Measurements from ENCODE around the gene FSHB.

FSHB gene

DNA sequence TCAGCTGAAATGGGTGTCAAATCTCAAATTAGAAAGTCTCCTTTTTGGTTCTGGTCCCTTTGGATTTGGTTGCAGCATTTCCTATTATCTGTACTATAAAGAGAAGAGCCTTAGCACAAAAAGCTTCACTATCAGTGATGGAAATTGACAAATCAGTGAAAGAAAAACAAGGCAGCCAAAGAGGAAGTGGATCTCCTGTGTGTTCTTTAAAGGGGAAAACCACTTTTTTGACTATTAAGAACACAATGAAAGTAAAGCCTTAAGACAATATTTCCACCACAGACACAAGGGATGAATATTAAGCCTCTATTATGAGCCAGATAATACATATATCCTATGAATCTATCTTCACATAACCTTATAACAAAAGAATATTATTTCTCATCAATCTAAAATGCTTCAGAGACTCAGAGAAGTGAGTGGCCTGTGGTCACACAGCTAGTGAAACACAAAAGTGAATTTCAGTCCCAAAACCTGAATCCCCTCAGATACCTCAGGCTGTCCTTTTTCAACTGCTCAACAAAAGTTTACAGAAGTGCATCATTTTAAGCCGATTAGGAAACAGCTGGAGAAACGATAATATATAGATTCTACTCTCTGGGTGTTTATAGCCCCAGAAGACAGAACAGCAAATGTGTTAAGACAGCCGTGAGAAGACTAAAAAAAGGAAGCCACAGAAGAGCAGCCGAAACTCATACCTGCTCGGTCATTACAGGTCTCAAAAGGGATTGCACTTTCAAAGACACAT lies 24.4 kb upstream of the FSHB start:
- H3K27ac ChIP-seq, result no peak overlapping the region
- TF ChIP-seq ZFX (IDR thresholded peaks at IDR 0.05; ENCODE audit: borderline replicate concordance), result no peak
- TF ChIP-seq, protein P1, sequence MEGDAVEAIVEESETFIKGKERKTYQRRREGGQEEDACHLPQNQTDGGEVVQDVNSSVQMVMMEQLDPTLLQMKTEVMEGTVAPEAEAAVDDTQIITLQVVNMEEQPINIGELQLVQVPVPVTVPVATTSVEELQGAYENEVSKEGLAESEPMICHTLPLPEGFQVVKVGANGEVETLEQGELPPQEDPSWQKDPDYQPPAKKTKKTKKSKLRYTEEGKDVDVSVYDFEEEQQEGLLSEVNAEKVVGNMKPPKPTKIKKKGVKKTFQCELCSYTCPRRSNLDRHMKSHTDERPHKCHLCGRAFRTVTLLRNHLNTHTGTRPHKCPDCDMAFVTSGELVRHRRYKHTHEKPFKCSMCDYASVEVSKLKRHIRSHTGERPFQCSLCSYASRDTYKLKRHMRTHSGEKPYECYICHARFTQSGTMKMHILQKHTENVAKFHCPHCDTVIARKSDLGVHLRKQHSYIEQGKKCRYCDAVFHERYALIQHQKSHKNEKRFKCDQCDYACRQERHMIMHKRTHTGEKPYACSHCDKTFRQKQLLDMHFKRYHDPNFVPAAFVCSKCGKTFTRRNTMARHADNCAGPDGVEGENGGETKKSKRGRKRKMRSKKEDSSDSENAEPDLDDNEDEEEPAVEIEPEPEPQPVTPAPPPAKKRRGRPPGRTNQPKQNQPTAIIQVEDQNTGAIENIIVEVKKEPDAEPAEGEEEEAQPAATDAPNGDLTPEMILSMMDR (IDR thresholded peaks at IDR 0.05), result no peak

DNA sequence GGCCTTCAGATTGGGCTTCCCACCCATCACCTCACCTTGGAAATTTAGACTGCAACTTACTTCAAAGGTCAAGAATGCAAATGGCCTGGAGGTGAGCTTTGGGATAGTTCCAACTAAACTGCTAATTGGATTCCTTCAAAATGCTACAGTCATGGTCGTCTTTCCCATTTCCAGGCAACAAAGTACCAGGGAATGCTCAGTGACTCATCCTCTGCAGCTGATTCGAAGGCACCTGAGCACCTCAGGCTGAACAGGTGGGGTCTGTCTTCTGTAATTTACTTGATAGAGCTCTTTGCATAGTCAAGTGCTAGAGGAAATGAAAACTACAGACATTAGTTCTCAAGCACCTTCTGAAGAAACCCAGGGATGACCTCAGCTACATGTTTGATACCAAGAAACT lies 20.5 kb upstream of the FSHB start:
- no peak for TF ChIP-seq ZFX (IDR thresholded peaks at IDR 0.05; ENCODE audit: borderline replicate concordance)
- TF ChIP-seq, protein P1 (IDR thresholded peaks at IDR 0.05), result no peak
- no peak overlapping the region for H3K27ac ChIP-seq

DNA sequence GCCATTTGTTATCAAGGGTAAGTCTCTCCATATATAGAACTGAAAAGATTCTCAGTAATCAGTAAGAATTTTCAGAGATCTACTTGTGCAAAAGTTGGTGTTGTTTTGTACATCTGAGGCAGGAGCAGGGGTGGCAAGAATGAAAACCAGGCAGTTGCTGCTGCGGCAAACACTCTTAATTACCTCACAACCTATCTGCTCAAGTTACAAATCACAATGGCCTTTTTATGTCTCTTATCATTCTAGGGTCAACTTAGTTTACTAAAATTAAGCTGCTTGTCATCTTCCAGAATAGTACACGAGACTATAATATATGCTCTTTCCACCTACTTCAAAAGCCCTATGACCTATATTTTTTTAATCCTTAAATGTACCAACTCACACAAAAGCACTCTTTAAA lies 14.3 kb upstream of the FSHB start:
- no peak for TF ChIP-seq ZFX (IDR thresholded peaks at IDR 0.05; ENCODE audit: borderline replicate concordance)
- TF ChIP-seq, protein P1 (IDR thresholded peaks at IDR 0.05), result no peak
- no peak overlapping the region for H3K27ac ChIP-seq

DNA sequence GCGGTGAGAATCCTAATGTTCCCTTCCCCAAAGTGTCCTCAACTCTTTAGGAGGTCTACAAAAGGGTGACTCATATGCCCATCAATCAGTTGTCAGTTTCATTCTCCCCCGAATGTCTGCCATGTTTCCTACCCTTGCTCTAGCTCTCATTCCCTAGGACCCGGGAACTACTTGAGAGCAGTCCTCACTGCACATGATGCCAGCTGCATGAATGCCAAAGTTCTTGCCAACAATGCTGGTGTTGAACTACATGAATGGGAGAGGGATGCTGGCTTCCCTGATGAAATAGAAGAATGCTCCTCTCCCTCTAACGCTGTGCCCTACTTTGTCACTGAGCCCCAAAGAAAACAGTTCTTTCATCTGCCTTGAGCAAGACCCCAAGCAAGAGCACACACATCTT lies 12.5 kb upstream of the FSHB start:
- TF ChIP-seq ZFX (IDR thresholded peaks at IDR 0.05; ENCODE audit: borderline replicate concordance), result no peak
- TF ChIP-seq, protein P1 (IDR thresholded peaks at IDR 0.05), result no peak
- no peak overlapping the region for H3K27ac ChIP-seq

DNA sequence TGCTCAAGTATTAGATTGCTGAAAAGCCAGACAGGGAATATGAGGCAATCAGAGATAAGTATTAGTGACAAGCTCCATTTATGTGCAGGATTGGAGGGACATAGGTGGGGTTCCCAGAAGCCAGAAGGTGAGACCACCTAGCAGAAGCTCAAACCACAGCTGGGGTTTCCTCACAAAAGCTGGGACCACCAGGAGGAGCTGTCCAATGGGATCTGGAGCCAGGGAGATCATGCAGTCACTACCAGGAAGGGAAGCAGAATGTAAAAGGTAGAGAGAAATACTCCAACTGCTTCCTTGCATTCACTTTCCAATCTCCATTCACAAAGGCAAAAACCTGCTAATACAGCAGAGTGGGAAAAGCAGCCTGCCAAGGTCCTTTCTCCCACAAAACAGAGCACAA lies 5.2 kb upstream of the FSHB start:
- TF ChIP-seq ZFX (IDR thresholded peaks at IDR 0.05; ENCODE audit: borderline replicate concordance), result no peak
- TF ChIP-seq, protein P1 (IDR thresholded peaks at IDR 0.05), result no peak
- no peak overlapping the region for H3K27ac ChIP-seq

DNA sequence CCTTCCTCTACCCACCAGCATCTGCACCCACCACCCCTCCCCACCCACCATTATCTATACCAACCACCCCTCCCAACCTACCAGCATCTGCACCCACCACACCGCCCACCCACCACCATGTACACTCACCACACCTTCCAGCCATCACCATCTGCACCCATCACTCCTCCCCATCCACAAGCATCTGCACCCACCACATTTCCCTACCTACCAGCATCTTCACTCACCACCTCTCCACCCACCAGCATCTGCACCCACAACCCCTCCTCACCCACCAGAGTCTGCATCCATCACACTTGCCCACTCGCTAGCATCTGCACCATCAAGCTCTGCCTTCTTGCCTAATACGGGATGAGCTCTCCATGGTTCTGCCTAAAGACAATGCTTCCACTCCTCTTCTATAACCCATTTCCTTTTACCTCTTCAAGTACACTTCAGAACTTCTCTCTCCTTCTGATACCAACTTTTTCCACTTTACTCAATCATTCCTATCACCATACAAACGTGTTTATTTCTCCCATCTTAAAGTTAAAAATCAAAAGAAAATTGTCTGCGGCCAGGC lies 2.4 kb upstream of the FSHB start:
- TF ChIP-seq, protein P1 (IDR thresholded peaks at IDR 0.05), result no peak
- TF ChIP-seq ZFX (IDR thresholded peaks at IDR 0.05; ENCODE audit: borderline replicate concordance), result no peak
- no peak overlapping the region for H3K27ac ChIP-seq

DNA sequence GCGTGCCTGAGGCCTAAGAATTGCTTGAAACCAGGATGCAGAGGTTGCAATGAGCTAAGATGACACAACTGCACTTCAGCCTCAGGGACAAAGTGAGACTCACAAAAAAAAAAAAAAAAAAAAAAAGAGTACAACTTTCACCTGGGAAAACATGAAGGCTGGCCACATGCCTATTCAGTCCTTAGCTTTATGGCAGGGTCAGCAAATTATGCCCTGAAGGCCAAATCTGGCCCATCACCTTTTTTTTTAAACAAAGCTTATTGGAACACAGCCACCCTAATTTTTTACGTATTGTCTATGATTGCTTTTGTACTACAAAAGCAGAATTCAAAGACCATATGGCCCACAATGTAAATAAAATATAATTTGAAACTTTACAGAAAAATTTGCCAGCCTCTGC lies 8.2 kb downstream of the FSHB start:
- H3K27ac ChIP-seq, result no peak overlapping the region
- TF ChIP-seq, protein P1 (IDR thresholded peaks at IDR 0.05), result no peak
- no peak for TF ChIP-seq ZFX (IDR thresholded peaks at IDR 0.05; ENCODE audit: borderline replicate concordance)
